ENCODE data around the gene SLC47A1.

SLC47A1 gene

DNA sequence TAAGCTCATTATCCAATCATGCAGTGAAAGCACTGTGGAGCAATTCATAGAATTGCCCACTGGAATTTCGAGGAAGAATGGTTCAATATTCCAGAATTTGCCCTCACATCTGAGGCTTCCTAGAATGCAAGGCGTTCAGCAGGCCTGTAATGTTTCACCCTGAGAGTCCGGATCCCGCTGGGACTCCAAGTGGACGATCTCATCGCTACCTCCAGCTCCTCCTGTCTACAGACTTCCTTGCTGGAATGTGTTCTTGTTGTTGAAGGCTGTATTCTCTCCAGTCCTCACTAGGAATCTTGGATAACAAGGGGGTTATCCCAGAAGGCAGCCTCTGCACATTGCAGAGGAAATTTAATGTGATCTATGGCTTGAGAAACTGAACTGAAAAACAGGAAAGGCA is 7.8 kb downstream of the SLC47A1 start:
- H3K9me3 ChIP-seq (ENCODE audit: control insufficient read depth in 2 of 2, low read length in 2 of 2), result no peaks in the 10 kb centered on the region
- no peaks in the 10 kb centered on the region for H3K27me3 ChIP-seq (ENCODE audit: control insufficient read depth in 1 of 2, insufficient read depth in 2 of 2, low read length in 2 of 2)
- H3K27ac ChIP-seq (ENCODE audit: low read length), result no peak overlapping the region
- H3K4me1 ChIP-seq (ENCODE audit: control insufficient read depth, insufficient read depth, low read length), result peaks cover 3% of the 10 kb centered on the region
- no peak overlapping the region for H3K4me3 ChIP-seq (ENCODE audit: low read length in 2 of 2)
- no peaks in the 10 kb centered on the region for H3K36me3 ChIP-seq (ENCODE audit: control insufficient read depth in 2 of 2, insufficient read depth in 2 of 2, low read length in 2 of 2)
- H3K9ac ChIP-seq (ENCODE audit: low read length in 2 of 2), result no peak overlapping the region

DNA sequence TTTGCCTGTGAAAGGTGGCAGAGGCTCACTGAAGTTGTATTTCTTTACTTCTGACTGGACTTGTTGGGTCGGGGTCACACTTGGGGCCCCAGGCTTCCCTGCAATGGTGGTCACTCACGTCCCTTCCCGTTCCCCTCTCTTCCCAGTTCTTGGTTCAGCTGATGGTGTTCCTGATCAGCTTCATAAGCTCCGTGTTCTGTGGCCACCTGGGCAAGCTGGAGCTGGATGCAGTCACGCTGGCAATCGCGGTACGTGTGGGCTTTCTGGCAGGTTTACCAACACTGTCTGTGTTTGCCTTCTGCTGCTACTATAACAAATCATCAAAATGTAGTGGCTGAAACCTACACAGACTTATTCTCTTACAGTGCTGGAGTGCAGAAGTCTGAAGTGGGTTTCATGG is 8.6 kb downstream of the SLC47A1 start:
- Histone ChIP-seq H3K4me1 (ENCODE audit: control insufficient read depth, insufficient read depth, low read length) (peaks cover 3% of the 10 kb centered on the region), H3K36me3 (ENCODE audit: control insufficient read depth in 2 of 2, insufficient read depth in 2 of 2, low read length in 2 of 2) (no peaks in the 10 kb centered on the region), H3K27me3 (ENCODE audit: control insufficient read depth in 1 of 2, insufficient read depth in 2 of 2, low read length in 2 of 2) (no peaks in the 10 kb centered on the region), H3K4me3 (ENCODE audit: low read length in 2 of 2) (no peak overlapping the region), H3K9ac (ENCODE audit: low read length in 2 of 2) (no peak overlapping the region), H3K27ac (ENCODE audit: low read length) (no peak overlapping the region), H3K9me3 (ENCODE audit: control insufficient read depth in 2 of 2, low read length in 2 of 2) (no peaks in the 10 kb centered on the region)

DNA sequence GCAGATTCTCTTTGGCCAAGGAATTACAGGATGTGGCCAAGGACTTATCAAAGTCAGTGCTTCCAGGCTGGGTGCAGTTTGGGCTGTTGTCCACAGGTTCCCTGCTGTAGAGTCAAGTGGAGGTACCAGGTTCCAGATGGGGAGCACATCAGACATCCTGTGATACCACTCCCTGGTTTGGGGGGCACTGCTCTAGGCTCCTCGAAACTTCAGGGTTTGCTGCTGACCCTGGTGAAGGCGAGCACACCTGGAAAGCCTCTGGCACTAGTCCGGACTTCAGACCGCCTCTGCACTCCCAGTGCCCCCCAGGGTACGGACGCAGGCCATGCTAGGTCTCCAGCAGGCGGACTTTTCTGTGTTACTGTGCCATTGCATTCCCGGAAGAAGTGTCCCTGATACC is 10.7 kb downstream of the SLC47A1 start:
- Histone ChIP-seq H3K27me3 (ENCODE audit: control insufficient read depth in 1 of 2, insufficient read depth in 2 of 2, low read length in 2 of 2) (no peaks in the 10 kb centered on the region), H3K9ac (ENCODE audit: low read length in 2 of 2) (no peak overlapping the region), H3K4me1 (ENCODE audit: control insufficient read depth, insufficient read depth, low read length) (peaks cover 3% of the 10 kb centered on the region), H3K4me3 (ENCODE audit: low read length in 2 of 2) (no peak overlapping the region), H3K9me3 (ENCODE audit: control insufficient read depth in 2 of 2, low read length in 2 of 2) (no peaks in the 10 kb centered on the region), H3K36me3 (ENCODE audit: control insufficient read depth in 2 of 2, insufficient read depth in 2 of 2, low read length in 2 of 2) (no peaks in the 10 kb centered on the region), H3K27ac (ENCODE audit: low read length) (no peak overlapping the region)

DNA sequence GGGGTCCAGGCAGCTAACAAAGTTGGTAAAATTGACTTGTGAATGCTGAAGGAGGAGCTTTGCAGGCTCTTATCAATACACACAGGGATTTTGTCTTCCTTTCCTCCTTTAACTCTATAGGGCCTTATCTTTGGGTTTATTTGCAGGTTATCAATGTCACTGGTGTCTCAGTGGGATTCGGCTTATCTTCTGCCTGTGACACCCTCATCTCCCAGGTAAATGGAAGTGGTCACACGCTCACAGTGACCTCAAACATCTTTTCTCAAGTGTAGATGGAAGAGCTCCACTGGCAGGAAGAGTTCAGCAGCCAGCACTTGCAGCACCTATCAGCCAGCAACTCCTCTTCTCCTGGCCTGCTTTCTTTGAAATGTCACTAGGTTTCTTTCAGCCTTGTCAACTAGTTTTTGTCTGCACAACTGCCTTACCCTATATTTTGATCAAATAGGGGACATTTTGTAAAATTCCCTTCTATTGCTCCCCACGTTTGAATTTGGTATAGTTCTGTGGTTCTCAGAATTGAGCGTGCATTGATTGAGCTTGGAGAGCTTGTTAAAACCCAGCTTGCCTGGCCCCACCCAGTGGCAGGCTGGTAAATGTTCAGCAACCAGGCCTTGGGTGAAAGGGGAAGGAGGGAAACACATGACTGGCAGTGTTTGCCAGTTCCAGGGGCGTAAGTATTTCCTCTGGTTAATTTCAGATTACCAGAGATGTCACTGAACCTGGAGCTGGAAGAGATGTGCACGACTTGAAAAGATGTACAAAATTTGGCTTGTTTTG is 12.8 kb downstream of the SLC47A1 start:
- H3K27ac ChIP-seq (ENCODE audit: low read length), result no peak overlapping the region
- no peak overlapping the region for H3K4me3 ChIP-seq (ENCODE audit: low read length in 2 of 2)
- no peak overlapping the region for H3K9ac ChIP-seq (ENCODE audit: low read length in 2 of 2)
- no peaks in the 10 kb centered on the region for H3K9me3 ChIP-seq (ENCODE audit: control insufficient read depth in 2 of 2, low read length in 2 of 2)
- H3K36me3 ChIP-seq (ENCODE audit: control insufficient read depth in 2 of 2, insufficient read depth in 2 of 2, low read length in 2 of 2), result no peaks in the 10 kb centered on the region
- peaks cover 3% of the 10 kb centered on the region for H3K4me1 ChIP-seq (ENCODE audit: control insufficient read depth, insufficient read depth, low read length)
- H3K27me3 ChIP-seq (ENCODE audit: control insufficient read depth in 1 of 2, insufficient read depth in 2 of 2, low read length in 2 of 2), result no peaks in the 10 kb centered on the region

DNA sequence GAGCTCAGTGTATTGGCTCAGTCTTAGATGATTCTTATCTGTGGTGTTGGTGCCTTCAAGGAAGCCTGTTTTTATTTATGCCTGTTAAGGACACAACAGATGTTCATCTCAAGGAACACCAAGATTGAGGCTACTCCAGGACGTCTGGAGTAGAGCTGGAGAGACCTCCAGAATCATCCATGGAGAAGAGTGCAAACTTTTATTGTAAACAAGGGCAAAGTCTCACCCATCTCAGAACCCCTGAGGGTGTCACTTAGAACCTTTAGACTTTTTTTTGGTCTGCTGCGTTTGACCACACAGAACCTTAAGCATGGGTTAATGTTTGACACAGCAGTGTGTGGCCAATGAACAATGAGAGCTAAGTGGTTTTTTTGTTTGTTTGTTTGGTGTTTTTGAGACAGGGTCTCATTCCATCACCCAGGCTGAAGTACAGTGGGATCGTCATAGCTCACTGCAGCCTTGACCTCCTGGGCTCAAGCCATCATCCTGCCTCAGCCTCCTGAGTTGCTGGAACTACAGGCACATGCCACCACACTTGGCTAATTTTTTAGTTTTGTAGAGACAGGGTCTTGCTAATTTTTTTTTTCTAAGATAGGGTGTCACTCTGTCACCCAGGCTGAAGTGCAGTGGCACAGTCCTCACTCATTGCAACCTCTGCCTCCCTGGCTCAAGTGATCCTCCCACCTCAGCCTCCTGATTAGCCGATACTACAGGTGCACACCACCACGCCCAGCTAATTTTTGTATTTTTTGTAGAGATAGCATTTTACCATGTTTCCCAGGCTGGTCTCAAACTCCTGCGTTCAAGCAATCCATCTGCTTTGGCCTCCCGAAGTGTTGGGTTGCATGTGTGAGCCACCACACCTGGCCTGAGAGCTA is 16.3 kb downstream of the SLC47A1 start:
- H3K4me1 ChIP-seq (ENCODE audit: control insufficient read depth, insufficient read depth, low read length), result peaks cover 3% of the 10 kb centered on the region
- no peaks in the 10 kb centered on the region for H3K9me3 ChIP-seq (ENCODE audit: control insufficient read depth in 2 of 2, low read length in 2 of 2)
- H3K27me3 ChIP-seq (ENCODE audit: control insufficient read depth in 1 of 2, insufficient read depth in 2 of 2, low read length in 2 of 2), result no peaks in the 10 kb centered on the region
- no peak overlapping the region for H3K4me3 ChIP-seq (ENCODE audit: low read length in 2 of 2)
- no peaks in the 10 kb centered on the region for H3K36me3 ChIP-seq (ENCODE audit: control insufficient read depth in 2 of 2, insufficient read depth in 2 of 2, low read length in 2 of 2)
- H3K9ac ChIP-seq (ENCODE audit: low read length in 2 of 2), result no peak overlapping the region
- H3K27ac ChIP-seq (ENCODE audit: low read length), result no peak overlapping the region

DNA sequence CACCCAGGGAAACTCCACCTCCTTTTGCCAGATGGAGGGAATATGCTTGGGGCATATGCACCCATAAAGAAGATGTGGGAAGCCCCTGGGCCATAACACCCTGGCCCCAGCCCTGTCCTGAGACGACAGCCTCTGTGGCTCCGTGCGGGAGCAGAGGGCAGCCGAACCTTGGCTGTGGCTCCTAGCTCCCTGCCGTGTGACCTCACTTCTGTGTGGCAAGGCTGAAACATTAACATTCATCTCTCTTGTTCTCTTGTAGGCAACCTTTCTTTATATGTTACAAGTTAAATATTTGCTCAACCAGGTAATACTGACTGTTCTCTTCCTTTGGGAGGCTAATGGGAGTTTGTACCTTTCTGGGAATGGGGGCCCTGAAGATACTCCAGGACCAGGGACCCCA is 17.5 kb downstream of the SLC47A1 start:
- no peak overlapping the region for H3K9ac ChIP-seq (ENCODE audit: low read length in 2 of 2)
- no peaks in the 10 kb centered on the region for H3K9me3 ChIP-seq (ENCODE audit: control insufficient read depth in 2 of 2, low read length in 2 of 2)
- no peaks in the 10 kb centered on the region for H3K36me3 ChIP-seq (ENCODE audit: control insufficient read depth in 2 of 2, insufficient read depth in 2 of 2, low read length in 2 of 2)
- no peak overlapping the region for H3K27ac ChIP-seq (ENCODE audit: low read length)
- H3K4me1 ChIP-seq (ENCODE audit: control insufficient read depth, insufficient read depth, low read length), result peaks cover 3% of the 10 kb centered on the region
- H3K27me3 ChIP-seq (ENCODE audit: control insufficient read depth in 1 of 2, insufficient read depth in 2 of 2, low read length in 2 of 2), result no peaks in the 10 kb centered on the region
- H3K4me3 ChIP-seq (ENCODE audit: low read length in 2 of 2), result no peak overlapping the region

DNA sequence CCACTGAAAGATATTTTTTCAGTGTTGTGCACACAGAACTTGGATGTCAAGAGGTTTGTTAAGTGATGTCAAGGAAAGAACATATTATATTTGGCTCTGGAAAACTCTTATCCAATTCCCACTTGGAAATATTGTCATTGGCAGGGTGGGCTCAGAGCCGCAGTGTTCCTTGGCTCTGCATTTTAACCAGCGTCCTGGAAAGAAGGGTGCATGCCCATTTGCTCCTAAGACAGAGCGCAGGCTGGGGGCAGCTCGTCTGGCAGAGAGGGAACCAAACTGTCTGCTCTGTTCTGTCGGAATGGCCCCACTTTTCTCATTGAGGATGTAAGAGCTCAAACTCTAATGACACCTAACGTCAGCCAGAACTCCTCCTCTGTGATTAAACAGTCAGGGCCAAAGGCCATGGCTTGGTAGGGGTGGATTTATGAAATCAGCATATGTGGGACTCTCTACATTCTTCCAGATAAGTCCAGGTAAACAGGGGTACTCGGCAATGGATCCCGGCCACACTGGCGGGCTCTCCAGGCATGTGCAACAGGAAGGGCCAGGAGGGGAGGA is 18.0 kb downstream of the SLC47A1 start:
- Histone ChIP-seq H3K9ac (ENCODE audit: low read length in 2 of 2) (no peak overlapping the region), H3K27me3 (ENCODE audit: control insufficient read depth in 1 of 2, insufficient read depth in 2 of 2, low read length in 2 of 2) (no peaks in the 10 kb centered on the region), H3K4me3 (ENCODE audit: low read length in 2 of 2) (no peak overlapping the region), H3K27ac (ENCODE audit: low read length) (no peak overlapping the region), H3K4me1 (ENCODE audit: control insufficient read depth, insufficient read depth, low read length) (no peaks in the 10 kb centered on the region), H3K9me3 (ENCODE audit: control insufficient read depth in 2 of 2, low read length in 2 of 2) (no peaks in the 10 kb centered on the region), H3K36me3 (ENCODE audit: control insufficient read depth in 2 of 2, insufficient read depth in 2 of 2, low read length in 2 of 2) (no peaks in the 10 kb centered on the region)

DNA sequence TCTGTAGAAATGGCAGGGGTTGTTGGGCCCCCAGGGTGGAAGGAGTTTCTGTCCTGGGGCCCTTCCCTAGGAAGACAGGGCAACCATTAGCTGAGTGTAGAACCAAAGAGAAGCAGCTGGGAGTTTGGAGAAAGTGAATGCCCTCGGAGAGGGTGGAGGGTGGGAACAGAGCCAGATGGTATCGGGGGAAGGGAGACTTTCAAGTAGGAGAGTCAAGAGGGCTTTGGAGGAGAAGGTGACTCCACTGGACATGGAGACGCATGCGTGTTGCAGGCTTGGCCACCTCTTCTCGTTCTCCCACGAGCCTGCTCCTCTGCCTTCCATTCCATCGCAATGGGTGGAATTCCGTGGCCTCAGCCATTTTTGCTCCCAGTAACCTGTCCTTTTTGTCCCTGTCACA is 19.4 kb downstream of the SLC47A1 start:
- no peak overlapping the region for H3K27ac ChIP-seq (ENCODE audit: low read length)
- H3K4me1 ChIP-seq (ENCODE audit: control insufficient read depth, insufficient read depth, low read length), result no peaks in the 10 kb centered on the region

DNA sequence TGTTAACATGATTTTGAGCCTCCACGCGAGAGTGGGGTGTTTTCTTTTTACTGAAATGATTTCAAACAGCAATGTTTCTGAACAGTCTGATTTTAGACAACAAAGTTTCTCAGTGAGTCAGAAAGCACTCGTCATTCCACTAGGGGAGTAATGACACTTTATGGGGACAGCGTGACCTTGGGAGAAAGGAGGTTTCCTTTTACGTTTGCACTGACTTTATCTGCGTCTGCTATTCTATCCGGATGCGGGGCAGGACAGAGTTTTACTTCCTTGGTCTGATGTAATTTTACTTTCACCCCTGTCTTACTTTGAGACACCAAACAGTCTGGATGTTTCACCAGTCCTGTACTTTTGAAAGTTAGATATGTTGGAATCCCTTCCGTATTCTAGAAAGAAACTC is 20.7 kb downstream of the SLC47A1 start:
- Histone ChIP-seq H3K27me3 (ENCODE audit: control insufficient read depth in 1 of 2, insufficient read depth in 2 of 2, low read length in 2 of 2) (no peaks in the 10 kb centered on the region), H3K9ac (ENCODE audit: low read length in 2 of 2) (no peak overlapping the region), H3K9me3 (ENCODE audit: control insufficient read depth in 2 of 2, low read length in 2 of 2) (no peaks in the 10 kb centered on the region), H3K4me1 (ENCODE audit: control insufficient read depth, insufficient read depth, low read length) (no peaks in the 10 kb centered on the region), H3K36me3 (ENCODE audit: control insufficient read depth in 2 of 2, insufficient read depth in 2 of 2, low read length in 2 of 2) (no peaks in the 10 kb centered on the region), H3K4me3 (ENCODE audit: low read length in 2 of 2) (no peak overlapping the region), H3K27ac (ENCODE audit: low read length) (no peak overlapping the region)

More for the DNA sequence above, 19.4 kb downstream of the SLC47A1 start:
- Histone ChIP-seq H3K36me3 (ENCODE audit: control insufficient read depth in 2 of 2, insufficient read depth in 2 of 2, low read length in 2 of 2) (no peaks in the 10 kb centered on the region), H3K4me3 (ENCODE audit: low read length in 2 of 2) (no peak overlapping the region), H3K9ac (ENCODE audit: low read length in 2 of 2) (no peak overlapping the region), H3K9me3 (ENCODE audit: control insufficient read depth in 2 of 2, low read length in 2 of 2) (no peaks in the 10 kb centered on the region), H3K27me3 (ENCODE audit: control insufficient read depth in 1 of 2, insufficient read depth in 2 of 2, low read length in 2 of 2) (no peaks in the 10 kb centered on the region)

DNA sequence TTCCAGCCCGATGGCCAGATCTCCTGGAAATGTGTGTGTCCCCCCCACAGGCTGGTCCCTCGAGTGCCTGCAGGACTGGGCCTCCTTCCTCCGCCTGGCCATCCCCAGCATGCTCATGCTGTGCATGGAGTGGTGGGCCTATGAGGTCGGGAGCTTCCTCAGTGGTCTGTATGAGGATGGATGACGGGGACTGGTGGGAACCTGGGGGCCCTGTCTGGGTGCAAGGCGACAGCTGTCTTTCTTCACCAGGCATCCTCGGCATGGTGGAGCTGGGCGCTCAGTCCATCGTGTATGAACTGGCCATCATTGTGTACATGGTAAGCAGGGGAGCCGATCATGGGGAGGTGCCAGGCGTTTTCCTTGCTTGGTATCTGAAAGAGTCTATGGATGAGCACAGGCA is 22.1 kb downstream of the SLC47A1 start:
- H3K36me3 ChIP-seq (ENCODE audit: control insufficient read depth in 2 of 2, insufficient read depth in 2 of 2, low read length in 2 of 2), result no peaks in the 10 kb centered on the region
- H3K9me3 ChIP-seq (ENCODE audit: control insufficient read depth in 2 of 2, low read length in 2 of 2), result no peaks in the 10 kb centered on the region
- no peaks in the 10 kb centered on the region for H3K27me3 ChIP-seq (ENCODE audit: control insufficient read depth in 1 of 2, insufficient read depth in 2 of 2, low read length in 2 of 2)
- H3K27ac ChIP-seq (ENCODE audit: low read length), result no peak overlapping the region
- H3K9ac ChIP-seq (ENCODE audit: low read length in 2 of 2), result no peak overlapping the region
- H3K4me3 ChIP-seq (ENCODE audit: low read length in 2 of 2), result no peak overlapping the region
- H3K4me1 ChIP-seq (ENCODE audit: control insufficient read depth, insufficient read depth, low read length), result no peaks in the 10 kb centered on the region

Data from stomach smooth muscle (tissue), 2 donors.